Panc1 (cell line): ENCODE data around the gene IDUA.

Source experiments
- POLR2AphosphoS5 ChIP-seq: IDR thresholded peaks from 2 replicates; pipeline ENCODE4 v1.6.1; 2012; ENCODE audit warnings: mild to moderate bottlenecking, low read depth, low read length, moderate library complexity
- REST ChIP-seq, 2 experiments: IDR thresholded peaks; 2 replicates each; pipeline ENCODE4 v1.6.1; 2011 to 2012; ENCODE audit warnings: low read depth in 2 of 2, control low read depth in 1 of 2, low read length in 1 of 2, mild to moderate bottlenecking in 1 of 2, moderate library complexity in 1 of 2; ENCODE audit not compliant: insufficient read depth in 1 of 2
- TCF7L2 ChIP-seq: IDR thresholded peaks from 2 replicates; pipeline ENCODE4 v1.6.1; 2011; ENCODE audit warnings: mild to moderate bottlenecking, low read depth, low read length, inconsistent platforms
- TF ChIP-seq, protein P1 (sequence below): fragments of 450-650 bp; IDR thresholded peaks from 2 replicates; pipeline ENCODE4 v1.5.1; 2017; ENCODE audit warnings: mild to moderate bottlenecking

- TF ChIP-seq POLR2AphosphoS5 (no peak), REST (IDR thresholded peaks at IDR 0.05; ENCODE audit: insufficient read depth in 1 of 2, low read depth in 2 of 2, low read length in 1 of 2) (no peak), TCF7L2 (no peak)
- TF ChIP-seq, protein P1, sequence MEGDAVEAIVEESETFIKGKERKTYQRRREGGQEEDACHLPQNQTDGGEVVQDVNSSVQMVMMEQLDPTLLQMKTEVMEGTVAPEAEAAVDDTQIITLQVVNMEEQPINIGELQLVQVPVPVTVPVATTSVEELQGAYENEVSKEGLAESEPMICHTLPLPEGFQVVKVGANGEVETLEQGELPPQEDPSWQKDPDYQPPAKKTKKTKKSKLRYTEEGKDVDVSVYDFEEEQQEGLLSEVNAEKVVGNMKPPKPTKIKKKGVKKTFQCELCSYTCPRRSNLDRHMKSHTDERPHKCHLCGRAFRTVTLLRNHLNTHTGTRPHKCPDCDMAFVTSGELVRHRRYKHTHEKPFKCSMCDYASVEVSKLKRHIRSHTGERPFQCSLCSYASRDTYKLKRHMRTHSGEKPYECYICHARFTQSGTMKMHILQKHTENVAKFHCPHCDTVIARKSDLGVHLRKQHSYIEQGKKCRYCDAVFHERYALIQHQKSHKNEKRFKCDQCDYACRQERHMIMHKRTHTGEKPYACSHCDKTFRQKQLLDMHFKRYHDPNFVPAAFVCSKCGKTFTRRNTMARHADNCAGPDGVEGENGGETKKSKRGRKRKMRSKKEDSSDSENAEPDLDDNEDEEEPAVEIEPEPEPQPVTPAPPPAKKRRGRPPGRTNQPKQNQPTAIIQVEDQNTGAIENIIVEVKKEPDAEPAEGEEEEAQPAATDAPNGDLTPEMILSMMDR = no peak
Measured at GRCh38 chr4:1014291-1015167, 27.7 kb downstream of the IDUA start.
